GM10266 (cell line): ENCODE data around the gene DHX32.

Experiments
- DNase-seq: peaks from one replicate; pipeline ENCODE4 v3.0.0; 2012; ENCODE audit errors: extremely low spot score
- TF ChIP-seq, protein P1 (sequence below): IDR thresholded peaks from 2 replicates; pipeline ENCODE4 v1.5.1; 2012; ENCODE audit warnings: mild to moderate bottlenecking, low read depth; ENCODE audit not compliant: control insufficient read depth, insufficient read depth; ENCODE audit errors: missing control alignments

Gene DHX32

GRCh38 chr10:125868372-125868975 is 12.6 kb downstream of the DHX32 start:
- TF ChIP-seq, protein P1, sequence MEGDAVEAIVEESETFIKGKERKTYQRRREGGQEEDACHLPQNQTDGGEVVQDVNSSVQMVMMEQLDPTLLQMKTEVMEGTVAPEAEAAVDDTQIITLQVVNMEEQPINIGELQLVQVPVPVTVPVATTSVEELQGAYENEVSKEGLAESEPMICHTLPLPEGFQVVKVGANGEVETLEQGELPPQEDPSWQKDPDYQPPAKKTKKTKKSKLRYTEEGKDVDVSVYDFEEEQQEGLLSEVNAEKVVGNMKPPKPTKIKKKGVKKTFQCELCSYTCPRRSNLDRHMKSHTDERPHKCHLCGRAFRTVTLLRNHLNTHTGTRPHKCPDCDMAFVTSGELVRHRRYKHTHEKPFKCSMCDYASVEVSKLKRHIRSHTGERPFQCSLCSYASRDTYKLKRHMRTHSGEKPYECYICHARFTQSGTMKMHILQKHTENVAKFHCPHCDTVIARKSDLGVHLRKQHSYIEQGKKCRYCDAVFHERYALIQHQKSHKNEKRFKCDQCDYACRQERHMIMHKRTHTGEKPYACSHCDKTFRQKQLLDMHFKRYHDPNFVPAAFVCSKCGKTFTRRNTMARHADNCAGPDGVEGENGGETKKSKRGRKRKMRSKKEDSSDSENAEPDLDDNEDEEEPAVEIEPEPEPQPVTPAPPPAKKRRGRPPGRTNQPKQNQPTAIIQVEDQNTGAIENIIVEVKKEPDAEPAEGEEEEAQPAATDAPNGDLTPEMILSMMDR = peak; percentile 76
- DNase-seq = peak; percentile 23

- DNase-seq = no peak
- TF ChIP-seq, protein P1 = no peak
These were observed 14.6 kb downstream of the DHX32 start for GRCh38 chr10:125866421-125867029.

DNA sequence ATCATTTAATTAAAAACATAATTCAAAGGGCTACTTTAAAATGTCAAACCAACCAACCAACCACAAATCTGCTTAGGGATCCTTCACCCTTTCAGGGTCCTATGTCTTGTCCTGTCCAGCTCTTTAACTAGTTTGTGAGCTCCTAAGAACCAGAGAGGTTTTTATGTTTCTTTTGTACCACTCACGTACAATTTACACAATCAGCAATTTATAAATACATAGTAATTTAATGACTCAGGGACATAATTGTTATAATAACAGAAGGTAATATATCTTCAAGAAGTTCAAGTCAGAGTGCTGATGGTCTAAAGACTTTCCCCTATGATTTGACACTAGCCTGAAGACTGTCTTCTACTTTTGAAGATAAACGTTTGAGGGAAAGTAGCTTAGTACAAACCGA is 16.0 kb downstream of the DHX32 start:
- TF ChIP-seq, protein P1 = no peak
- DNase-seq = no peak

DNA sequence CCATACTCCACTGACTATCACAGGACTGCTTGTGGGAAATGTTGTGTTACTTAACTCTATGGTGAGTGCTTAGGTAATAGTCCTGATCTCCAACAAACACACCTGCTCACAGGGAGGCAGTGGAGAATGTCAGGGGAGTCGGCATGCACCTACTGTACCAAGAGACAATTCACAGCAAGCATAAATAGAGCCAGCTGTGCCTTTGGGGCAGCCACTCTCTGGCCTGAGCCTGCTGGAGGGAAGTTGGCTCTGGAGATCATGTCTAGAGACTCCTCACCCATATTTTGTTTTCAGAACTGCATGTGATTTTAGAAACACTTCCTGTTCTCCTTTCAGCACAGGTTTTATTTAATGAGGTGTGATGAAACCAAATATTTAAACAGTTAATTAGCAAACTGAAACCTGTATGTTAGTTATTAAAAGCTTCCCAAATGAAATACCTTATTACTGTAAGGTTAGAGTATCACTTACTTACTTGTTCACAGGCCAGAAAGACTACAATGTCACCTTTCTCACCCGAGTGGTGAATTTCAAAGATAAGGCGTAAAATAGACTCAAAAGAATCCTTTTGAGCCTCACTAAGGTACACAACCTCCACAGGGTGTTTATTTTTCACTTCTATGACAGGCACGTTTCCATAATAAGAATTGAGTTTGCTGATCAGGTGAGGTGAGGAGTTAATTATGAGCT is 21.8 kb downstream of the DHX32 start:
- TF ChIP-seq, protein P1 = no peak
- DNase-seq = no peak

DNA sequence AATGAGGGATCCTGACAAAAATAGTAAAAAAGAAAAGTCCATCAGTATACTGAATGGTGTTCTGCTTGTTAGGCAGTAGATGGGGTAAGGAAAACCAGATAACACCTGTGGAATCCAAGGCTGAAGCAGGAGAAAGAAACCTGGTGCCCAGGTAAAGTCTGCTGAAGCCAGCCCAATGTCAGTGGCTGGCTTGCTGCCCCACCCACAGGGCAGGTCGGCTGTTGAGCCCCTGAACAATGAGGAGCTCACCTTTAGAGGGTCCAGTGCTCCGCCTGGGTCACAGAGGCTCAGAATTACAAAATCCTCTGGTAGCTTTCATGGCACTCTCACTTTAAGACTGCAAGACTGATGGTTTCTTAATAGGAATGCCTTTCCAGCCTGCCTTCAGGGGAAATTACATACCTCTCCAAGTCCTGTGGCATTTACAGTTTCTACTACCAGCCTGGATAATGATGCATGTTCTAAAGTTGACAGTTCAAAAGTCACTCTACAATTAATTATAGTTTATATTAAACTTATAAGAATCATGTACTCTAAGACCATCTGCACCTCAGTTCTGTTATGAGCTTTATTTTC is 23.8 kb downstream of the DHX32 start:
- TF ChIP-seq, protein P1 = no peak

DNA sequence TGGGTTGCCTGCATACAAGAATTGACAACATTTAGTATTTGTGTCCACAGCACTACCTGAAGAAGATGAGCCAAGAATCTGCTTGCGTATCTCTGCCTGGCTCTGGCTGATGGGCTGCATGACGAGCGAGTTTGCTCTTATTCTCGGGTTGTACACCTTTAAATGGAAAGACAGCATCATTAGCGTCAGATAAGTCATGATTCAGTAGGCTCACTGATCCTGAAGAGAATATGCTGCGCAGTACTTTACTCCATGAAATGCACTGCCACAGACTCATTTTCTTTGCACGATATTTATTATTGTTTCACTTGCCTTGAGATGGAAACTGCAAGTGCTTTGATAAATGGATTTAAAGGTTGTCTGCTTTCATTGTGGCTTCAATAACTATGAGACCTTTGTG is 28.6 kb downstream of the DHX32 start:
- TF ChIP-seq, protein P1 = no peak
- DNase-seq = no peak

More for the DNA sequence above, 23.8 kb downstream of the DHX32 start:
- DNase-seq = no peak
